IMR-90 (cell line): ENCODE measurements around the gene TBC1D22B. TPM values are rescaled to one million over a fixed set of nuclear protein-coding genes. Genes with fewer than 3 reads are reported as not detected.

Source experiments
- ATAC-seq: fragments of 200-7000 bp; cut with Tn5 transposase; 2 replicates; pipeline ENCODE4 v1.9.1; 2020; ENCODE audit warnings: low read depth, mild to moderate bottlenecking, moderate library complexity
- BruUV-seq: library from RNA; stranded (reverse); fragments of 400-500 nt; replicated peaks from 2 replicates; lab custom pipeline; 2021; lab: Mats Ljungman, UMichigan
- CTCF ChIA-PET: fragments of 300-600 bp; formaldehyde crosslinking; extraction: SDS; loops from one replicate; lab custom pipeline; 2021; ENCODE audit warnings: antibody characterized with exemption; lab: Yijun Ruan, JAX
- POLR2A ChIA-PET: fragments of 300-600 bp; sonication (Branson Sonifier 250); formaldehyde crosslinking; loops from one replicate; lab custom pipeline; 2022; ENCODE audit warnings: antibody characterized with exemption; ENCODE audit not compliant: unreplicated experiment; lab: Charles Lee
- DNase-seq: peaks from one replicate; pipeline ENCODE4 v3.0.0; 2013
- H2AFZ ChIP-seq: replicated peaks from 2 replicates; pipeline ENCODE3; 2013; ENCODE audit warnings: low read length, mild to moderate bottlenecking; ENCODE audit not compliant: poor library complexity
- H2AK5ac ChIP-seq: 2 replicates; pipeline ENCODE4 v1.6.1; 2013; ENCODE audit warnings: low read depth, low read length, inconsistent platforms
- H2AK9ac ChIP-seq: replicated peaks from 2 replicates; pipeline ENCODE3; 2013; ENCODE audit warnings: mild to moderate bottlenecking, low read depth, low read length, moderate library complexity; ENCODE audit not compliant: poor library complexity
- H2BK120ac ChIP-seq: 2 replicates; pipeline ENCODE4 v1.6.1; 2013; ENCODE audit warnings: low read depth, low read length, inconsistent platforms
- H2BK15ac ChIP-seq: 3 replicates; pipeline ENCODE4 v1.6.1; 2013; ENCODE audit warnings: low read depth, low read length, inconsistent platforms
- H2BK20ac ChIP-seq: 2 replicates; pipeline ENCODE4 v1.6.1; 2013; ENCODE audit warnings: low read depth, mild to moderate bottlenecking, inconsistent platforms, low read length, moderate library complexity
- H2BK5ac ChIP-seq: 2 replicates; pipeline ENCODE4 v1.6.1; 2013; ENCODE audit warnings: mild to moderate bottlenecking, low read depth, low read length, inconsistent platforms; ENCODE audit not compliant: poor library complexity, severe bottlenecking
- H3K14ac ChIP-seq: replicated peaks from 2 replicates; pipeline ENCODE4 v1.6.1; 2013; ENCODE audit warnings: low read depth, low read length, inconsistent platforms
- H3K18ac ChIP-seq: 2 replicates; pipeline ENCODE4 v1.6.1; 2013; ENCODE audit warnings: low read depth, low read length, control low read depth
- H3K23ac ChIP-seq: 2 replicates; pipeline ENCODE4 v1.6.1; 2013; ENCODE audit warnings: low read depth, low read length, inconsistent platforms
- H3K27ac ChIP-seq: 2 replicates; pipeline ENCODE4 v1.5.1; 2013; ENCODE audit warnings: mild to moderate bottlenecking, control low read depth, low read length; ENCODE audit not compliant: insufficient read depth
- H3K27me3 ChIP-seq: 2 replicates; pipeline ENCODE4 v1.6.1; 2013; ENCODE audit warnings: low read length; ENCODE audit not compliant: control insufficient read depth, insufficient read depth
- H3K36me3 ChIP-seq: 2 replicates; pipeline ENCODE4 v1.6.1; 2013; ENCODE audit warnings: low read length, mixed read lengths; ENCODE audit not compliant: control insufficient read depth, insufficient read depth
- H3K4ac ChIP-seq: 2 replicates; pipeline ENCODE4 v1.6.1; 2013; ENCODE audit warnings: low read depth, low read length, inconsistent platforms
- H3K4me1 ChIP-seq: 2 replicates; pipeline ENCODE4 v1.6.1; 2013; ENCODE audit warnings: low read length, mixed read lengths; ENCODE audit not compliant: control insufficient read depth, insufficient read depth
- H3K4me2 ChIP-seq: 2 replicates; pipeline ENCODE4 v1.6.1; 2013; ENCODE audit warnings: low read depth, mild to moderate bottlenecking, control low read depth, low read length, moderate library complexity
- H3K4me3 ChIP-seq: 2 replicates; pipeline ENCODE4 v1.5.1; 2013; ENCODE audit warnings: low read depth, mild to moderate bottlenecking, control low read depth, low read length, moderate library complexity; ENCODE audit not compliant: insufficient read depth
- H3K56ac ChIP-seq: 2 replicates; pipeline ENCODE4 v1.6.1; 2013; ENCODE audit warnings: low read length, inconsistent platforms; ENCODE audit not compliant: insufficient read depth; ENCODE audit errors: extremely low read depth
- H3K79me1 ChIP-seq, 2 experiments: 2 replicates each; pipeline ENCODE4 v1.6.1; 2013; ENCODE audit warnings: low read length in 2 of 2, inconsistent platforms in 1 of 2, low read depth in 1 of 2
- H3K9ac ChIP-seq: 2 replicates; pipeline ENCODE4 v1.6.1; 2013; ENCODE audit warnings: low read depth, low read length, control low read depth
- H3K9me1 ChIP-seq: 2 replicates; pipeline ENCODE4 v1.6.1; 2013; ENCODE audit warnings: low read length, inconsistent platforms; ENCODE audit not compliant: insufficient read depth
- H3K9me3 ChIP-seq: 2 replicates; pipeline ENCODE4 v1.6.1; 2013; ENCODE audit warnings: low read length; ENCODE audit not compliant: control insufficient read depth, insufficient read depth
- H4K20me1 ChIP-seq: 2 replicates; pipeline ENCODE4 v1.6.1; 2013; ENCODE audit warnings: low read length, inconsistent platforms; ENCODE audit not compliant: insufficient read depth
- H4K5ac ChIP-seq: 2 replicates; pipeline ENCODE4 v1.6.1; 2013; ENCODE audit warnings: mild to moderate bottlenecking, low read depth, low read length, control low read depth
- H4K8ac ChIP-seq, 2 experiments: 2 replicates each; pipeline ENCODE4 v1.6.1; 2013; ENCODE audit warnings: low read depth in 2 of 2, low read length in 2 of 2, control low read depth in 1 of 2, inconsistent platforms in 1 of 2
- H4K91ac ChIP-seq: 2 replicates; pipeline ENCODE4 v1.6.1; 2013; ENCODE audit warnings: low read depth, low read length, inconsistent platforms; ENCODE audit not compliant: insufficient read depth
- BHLHE40 ChIP-seq: fragments of 150-350 bp; IDR thresholded peaks from 2 replicates; pipeline ENCODE4 v1.6.1; 2016; ENCODE audit warnings: mild to moderate bottlenecking, low read depth, low read length
- CEBPB ChIP-seq: IDR thresholded peaks from 2 replicates; pipeline ENCODE4 v1.6.1; 2012; ENCODE audit warnings: low read depth, low read length, improper control_type of control experiment
- CTCF ChIP-seq: conservative IDR thresholded peaks from 2 replicates; pipeline ENCODE4 v1.5.1; 2012; ENCODE audit warnings: mild to moderate bottlenecking, low read depth, low read length, improper control_type of control experiment
- ELK1 ChIP-seq: fragments of 150-350 bp; IDR thresholded peaks from 2 replicates; pipeline ENCODE4 v1.6.1; 2016; ENCODE audit warnings: low read depth, mild to moderate bottlenecking, low read length, moderate library complexity, borderline replicate concordance
- FOS ChIP-seq: fragments of 150-350 bp; IDR thresholded peaks from 2 replicates; pipeline ENCODE4 v1.6.1; 2016; ENCODE audit warnings: low read depth, low read length
- MAFK ChIP-seq: IDR thresholded peaks from 2 replicates; pipeline ENCODE4 v1.6.1; 2012; ENCODE audit warnings: low read depth, low read length, improper control_type of control experiment
- NFE2L2 ChIP-seq: fragments of 150-350 bp; IDR thresholded peaks from 2 replicates; pipeline ENCODE4 v1.6.1; 2016; ENCODE audit warnings: low read depth, mild to moderate bottlenecking, low read length
- POLR2A ChIP-seq: IDR thresholded peaks from 2 replicates; pipeline ENCODE4 v1.6.1; 2012; ENCODE audit warnings: mild to moderate bottlenecking, low read depth, low read length
- RAD21 ChIP-seq: IDR thresholded peaks from 2 replicates; pipeline ENCODE4 v1.6.1; 2012; ENCODE audit warnings: low read length, improper control_type of control experiment
- RCOR1 ChIP-seq: IDR thresholded peaks from 2 replicates; pipeline ENCODE4 v1.6.1; 2012; ENCODE audit warnings: mild to moderate bottlenecking, low read length, improper control_type of control experiment; ENCODE audit not compliant: insufficient replicate concordance
- RFX5 ChIP-seq: IDR thresholded peaks from 2 replicates; pipeline ENCODE4 v1.8.0; 2012; ENCODE audit warnings: low read depth, mild to moderate bottlenecking, low read length, moderate library complexity
- WGBS, 2 experiments: methylation state at CpG; one replicate each; pipeline versions ENCODE4 v1.1.5 to v1.1.7; 2013; ENCODE audit warnings: missing lambda C conversion rate in 2 of 2; ENCODE audit not compliant: insufficient read length in 1 of 2; ENCODE audit errors: extremely low coverage in 2 of 2; 5-methylcytosine and 5-hydroxymethylcytosine counted together
- dilution Hi-C: fragments of 300-500 bp; cut with HindIII; formaldehyde crosslinking; loops from one replicate; pipeline ENCODE4 v1.14.3; 2018; ENCODE audit warnings: low sequenced_read_pairs; ENCODE audit not compliant: unreplicated experiment
- in situ Hi-C: fragments of 300-500 bp; cut with MboI; formaldehyde crosslinking; loops from 3 replicates; pipeline ENCODE4 v1.14.3; 2019; ENCODE audit warnings: low sequenced_read_pairs, inconsistent platforms, mixed read lengths
- intact Hi-C: fragments of 100-400 bp; cut with micrococcal nuclease; formaldehyde crosslinking; loops from 2 replicates; pipeline ENCODE4 v1.10.0; 2022
- polyA plus RNA-seq, 3 experiments: library from polyadenylated mRNA; depleted of rRNA; stranded (reverse); fragments of >200 nt; gene quantifications; 2 replicates each; pipeline ENCODE4 v1.2.3, GENCODE V29; 2012; ENCODE audit warnings: low replicate concordance in 1 of 3
- total RNA-seq: library from RNA; depleted of rRNA; stranded (reverse); fragments of >200 nt; gene quantifications from 2 replicates; pipeline ENCODE4 v1.2.3, GENCODE V29; 2012

The TBC1D22B gene
- total and polyA plus RNA-seq, 2 of the 4 experiments (the other 2 are of a cell fraction), result 6.6 to 7.5 TPM

GRCh38 chr6:37357860-37358259 lies 100.3 kb downstream of the TBC1D22B start:
- intact Hi-C loops, result no loop called here
- no peak for TF ChIP-seq RFX5
- TF ChIP-seq MAFK, result no peak
- TF ChIP-seq POLR2A, result no peak
- no peak for TF ChIP-seq CTCF
- TF ChIP-seq RAD21, result no peak
- TF ChIP-seq BHLHE40, result no peak
- TF ChIP-seq RCOR1, result no peak
- no peak for TF ChIP-seq NFE2L2
- TF ChIP-seq CEBPB, result no peak
- TF ChIP-seq FOS, result no peak
- no peak for TF ChIP-seq ELK1
- DNase-seq (no peak), ATAC-seq (no peak)
- in situ Hi-C loops, result no loop called here
- Histone ChIP-seq H3K14ac (no peak overlapping the region), H2AFZ (no peak overlapping the region), H2AK9ac (no peak overlapping the region), H2BK120ac (no peak overlapping the region), H3K9ac (no peak overlapping the region), H3K56ac (no peak overlapping the region), H3K27me3 (no peaks in the 10 kb centered on the region), H2BK15ac (no peak overlapping the region), H3K27ac (no peak overlapping the region), H3K36me3 (peaks cover 11% of the 10 kb centered on the region), H4K8ac (no peak overlapping the region), H3K4ac (no peak overlapping the region), H4K91ac (no peak overlapping the region), H3K4me2 (no peak overlapping the region), H2BK20ac (no peak overlapping the region), H3K9me3 (no peaks in the 10 kb centered on the region), H3K79me1 (peaks cover 41 to 63% of the 10 kb centered on the region in 2 experiments), H3K23ac (no peak overlapping the region), H2BK5ac (no peak overlapping the region), H4K20me1 (peaks cover 15% of the 10 kb centered on the region; the same call in 1 of the 2 replicates), H3K4me3 (no peak overlapping the region), H2AK5ac (no peak overlapping the region), H3K18ac (no peak overlapping the region), H3K4me1 (no peaks in the 10 kb centered on the region), H3K9me1 (peaks cover 3% of the 10 kb centered on the region; the same call in 1 of the 2 replicates), H4K5ac (no peak overlapping the region)
- dilution Hi-C loops, result no loop called here
- no CpG with 5 or more reads among the region's 2 CpGs for WGBS, 2 experiments
- CTCF ChIA-PET, result interaction anchor here (1.2 kb wide), 1 partner anchor 34 kb away, joined by 3 read pairs; no protein-coding TSS in a partner anchor
- POLR2A ChIA-PET, result no interaction called here
- no TSS peak for BruUV-seq
